Measurements from ENCODE around the gene RANGRF. TPM values are rescaled to one million over a fixed set of nuclear protein-coding genes. Genes with fewer than 3 reads are reported as not detected.

The RANGRF gene
- total RNA-seq, 4 donors from 2014 or later: 11.4 to 18.1 (median 13.5) TPM

GRCh38 chr17:8289103-8289397 is 580 bp downstream of the RANGRF start:
- intact Hi-C loops (cut with DNase I; ENCODE audit: low total_unique reads): no loop called here
- WGBS, 2 donors: 8 to 29% methylated on average over 1 to 15 of the region's 17 CpGs
- TF ChIP-seq CTCF (IDR thresholded peaks at IDR 0.05) (no peak), POLR2A (IDR thresholded peaks at IDR 0.05) (no peak)
- peak overlapping the region; percentile 75 for H3K4me3 ChIP-seq (ENCODE audit: low read depth, poor library complexity, severe bottlenecking)
- DNase-seq (ENCODE audit: low spot score in 2 of 2): no peak

DNA sequence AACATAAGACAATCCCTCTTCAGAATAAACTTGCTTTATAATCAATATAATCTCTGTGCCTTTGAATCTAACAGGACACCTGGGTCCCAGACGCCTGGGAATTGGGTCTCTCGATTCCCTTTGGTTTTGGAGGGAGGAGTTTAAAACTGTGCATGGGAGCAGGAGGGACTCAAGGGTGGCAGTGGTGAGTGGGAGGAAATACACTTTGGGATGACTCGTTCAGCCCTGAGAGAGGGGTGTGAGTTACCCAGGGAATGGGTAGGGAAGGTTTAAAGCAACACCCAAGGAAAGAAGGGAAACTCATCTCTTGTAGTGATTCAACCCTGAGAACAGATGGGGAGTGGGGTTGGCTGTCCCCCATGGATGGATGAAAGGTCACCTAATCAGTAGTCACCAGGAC is 1.6 kb downstream of the RANGRF start:
- 37 to 63% methylated on average over 3 of the region's 3 CpGs for WGBS, 2 donors
- no peak overlapping the region for H3K4me3 ChIP-seq (ENCODE audit: low read depth, poor library complexity, severe bottlenecking)
- intact Hi-C loops (cut with DNase I; ENCODE audit: low total_unique reads): no loop called here
- DNase-seq (ENCODE audit: low spot score in 2 of 2): no peak
- TF ChIP-seq POLR2A (IDR thresholded peaks at IDR 0.05) (no peak), CTCF (IDR thresholded peaks at IDR 0.05) (no peak)

- H3K4me3 ChIP-seq (ENCODE audit: low read depth, poor library complexity, severe bottlenecking): no peak overlapping the region
- intact Hi-C loops (cut with DNase I; ENCODE audit: low total_unique reads): no loop called here
- no peak for DNase-seq (ENCODE audit: low spot score in 2 of 2)
- no peak for TF ChIP-seq POLR2A (IDR thresholded peaks at IDR 0.05)
- no peak for TF ChIP-seq CTCF (IDR thresholded peaks at IDR 0.05)
- 75 to 79% methylated on average over 5 of the region's 5 CpGs for WGBS, 2 donors
Measured at GRCh38 chr17:8292639-8293395, 4.3 kb downstream of the RANGRF start.

DNA sequence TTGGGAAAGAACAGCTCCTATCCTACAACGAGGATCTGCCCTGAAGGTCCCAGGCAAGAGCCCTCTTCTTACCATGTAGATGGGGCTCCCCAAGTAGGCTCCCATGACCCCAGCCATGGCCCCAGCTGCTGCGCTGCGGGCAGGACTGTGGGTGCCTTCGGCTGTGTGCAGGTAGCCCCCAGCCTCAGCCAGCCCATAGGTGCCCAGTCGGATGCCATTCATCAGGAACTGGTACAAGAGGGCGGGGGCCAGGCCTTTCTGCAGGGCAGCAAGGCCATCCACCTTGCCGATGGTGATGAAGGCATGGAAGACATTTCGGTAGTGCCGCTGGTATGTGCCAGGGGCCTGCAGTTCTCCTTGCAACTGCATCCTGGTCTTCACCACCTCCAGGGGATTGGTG is 5.9 kb downstream of the RANGRF start:
- no peak for TF ChIP-seq POLR2A (IDR thresholded peaks at IDR 0.05)
- no peak for TF ChIP-seq CTCF (IDR thresholded peaks at IDR 0.05)
- intact Hi-C loops (cut with DNase I; ENCODE audit: low total_unique reads): no loop called here
- H3K4me3 ChIP-seq (ENCODE audit: low read depth, poor library complexity, severe bottlenecking): no peak overlapping the region
- WGBS, 2 donors: 90 to 92% methylated on average over 6 to 9 of the region's 9 CpGs
- DNase-seq (ENCODE audit: low spot score in 2 of 2): no peak

GRCh38 chr17:8294814-8295316 is 6.4 kb downstream of the RANGRF start:
- H3K4me3 ChIP-seq (ENCODE audit: low read depth, poor library complexity, severe bottlenecking): no peak overlapping the region
- intact Hi-C loops (cut with DNase I; ENCODE audit: low total_unique reads): no loop called here
- TF ChIP-seq POLR2A (IDR thresholded peaks at IDR 0.05): no peak
- no peak for TF ChIP-seq CTCF (IDR thresholded peaks at IDR 0.05)
- no peak for DNase-seq (ENCODE audit: low spot score in 2 of 2)
- WGBS, 2 donors: 7 to 9% methylated on average over 15 of the region's 15 CpGs

DNA sequence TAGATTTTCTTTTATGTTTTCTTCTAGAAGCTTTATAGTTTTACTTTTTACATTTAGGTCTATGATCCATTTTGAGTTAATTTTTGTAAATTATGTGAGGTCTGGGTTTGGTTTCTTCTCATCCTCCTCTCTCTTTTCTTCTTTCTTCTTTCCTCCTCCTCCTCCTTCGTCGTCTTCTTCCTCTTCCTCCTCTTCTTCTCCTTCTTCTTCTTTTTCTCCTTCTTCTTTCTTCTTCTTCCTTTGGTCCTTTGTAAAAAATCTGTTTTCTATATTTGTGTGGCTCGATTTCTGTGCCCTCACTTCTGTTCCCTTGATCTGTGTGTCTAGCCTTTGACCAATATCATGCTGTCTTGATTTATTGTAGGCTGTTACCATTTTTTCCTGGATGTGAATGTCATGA is 11.8 kb downstream of the RANGRF start:
- WGBS, 2 donors: 43 to 53% methylated on average over 3 of the region's 3 CpGs
- intact Hi-C loops (cut with DNase I; ENCODE audit: low total_unique reads): no loop called here
- no peak for TF ChIP-seq CTCF (IDR thresholded peaks at IDR 0.05)
- TF ChIP-seq POLR2A (IDR thresholded peaks at IDR 0.05): no peak
- no peak for DNase-seq (ENCODE audit: low spot score in 2 of 2)
- H3K4me3 ChIP-seq (ENCODE audit: low read depth, poor library complexity, severe bottlenecking): no peak overlapping the region

Data from lower leg skin (tissue), 4 donors.